ENCODE data around the gene PLSCR1. TPM values are rescaled to one million over a fixed set of nuclear protein-coding genes. Genes with fewer than 3 reads are reported as not detected.
A peak's percentile ranks its signal among the peaks of the same experiment; 100 is the strongest.

PLSCR1 gene
- total and polyA plus RNA-seq, 9 of the 15 experiments (the other 6 are each of a cell fraction or from before 2014, with no cell fraction given): 40.6 to 122 (median 69.1) TPM

GRCh38 chr3:146507331-146508120 is 36.9 kb downstream of the PLSCR1 start (continued):
- TF ChIP-seq CBFA2T3 (IDR thresholded peaks at IDR 0.05): peak; percentile 63
- no peak for TF ChIP-seq ZNF609 (CRISPR knock-in tag; IDR thresholded peaks at IDR 0.05; ENCODE audit: borderline replicate concordance)
- TF ChIP-seq SREBF2 (CRISPR knock-in tag; IDR thresholded peaks at IDR 0.05): no peak
- TF ChIP-seq TOE1 (IDR thresholded peaks at IDR 0.05; ENCODE audit: borderline replicate concordance): no peak
- no peak for TF ChIP-seq TOE1 (CRISPR knock-in tag; IDR thresholded peaks at IDR 0.05; ENCODE audit: borderline replicate concordance, low read depth)
- TF ChIP-seq HDAC3 (IDR thresholded peaks at IDR 0.05; ENCODE audit: borderline replicate concordance, partially characterized antibody): no peak
- no peak for TF ChIP-seq BCOR (IDR thresholded peaks at IDR 0.05)
- TF ChIP-seq ZNF830 (CRISPR knock-in tag; IDR thresholded peaks at IDR 0.05): no peak
- TF ChIP-seq ZKSCAN1 (IDR thresholded peaks at IDR 0.05; ENCODE audit: low read depth, low read length): no peak
- no peak for TF ChIP-seq ZNF717 (CRISPR knock-in tag; IDR thresholded peaks at IDR 0.05)
- TF ChIP-seq MEIS2 (IDR thresholded peaks at IDR 0.05; ENCODE audit: partially characterized antibody): peak; percentile 38
- no peak for TF ChIP-seq GABPB1 (CRISPR knock-in tag; IDR thresholded peaks at IDR 0.05)
- no peak for TF ChIP-seq HNRNPL (IDR thresholded peaks at IDR 0.05; ENCODE audit: low read depth, low read length)
- TF ChIP-seq BRCA1 (IDR thresholded peaks at IDR 0.05): no peak
- TF ChIP-seq BRCA1 (CRISPR knock-in tag; IDR thresholded peaks at IDR 0.05): no peak
- TF ChIP-seq ZNF766 (CRISPR knock-in tag; conservative IDR thresholded peaks at IDR 0.05): no peak
- no peak for TF ChIP-seq TRIM28 (IDR thresholded peaks at IDR 0.05)
- TF ChIP-seq ESRRA (IDR thresholded peaks at IDR 0.05; ENCODE audit: borderline replicate concordance, low read depth): peak; percentile 59; the same call in 1 of the 2 replicates
- no peak for TF ChIP-seq ZNF764 (CRISPR knock-in tag; IDR thresholded peaks at IDR 0.05; ENCODE audit: low read depth)
- TF ChIP-seq SFPQ (IDR thresholded peaks at IDR 0.05; ENCODE audit: low read depth, low read length): no peak
- TF ChIP-seq PML (IDR thresholded peaks at IDR 0.05; ENCODE audit: low read length): 0 out of 2 replicates have a peak, but pooled peaks have one; percentile 22
- no peak for TF ChIP-seq EZH2 (IDR thresholded peaks at IDR 0.05; ENCODE audit: borderline replicate concordance, low read depth, low read length)
- TF ChIP-seq STAT5A (IDR thresholded peaks at IDR 0.05; ENCODE audit: borderline replicate concordance, low read length): no peak
- TF ChIP-seq CEBPG (CRISPR knock-in tag; IDR thresholded peaks at IDR 0.05): no peak
- TF ChIP-seq CEBPG (tag; conservative IDR thresholded peaks at IDR 0.05 in 1 of 2, IDR thresholded peaks at IDR 0.05 in 1 of 2): no peak

All from K562 (cell line).